VCaP (cell line): ENCODE data around the gene PRKG1.
A peak's percentile ranks its signal among the peaks of the same experiment; 100 is the strongest.
"Not testable (repeated sequence)": the region's sequence is repeated elsewhere in the genome, so short reads cannot be mapped to it uniquely, and the experiment has no call there.

Experiments used
- H3K27ac ChIP-seq: fragments of 450-650 bp; 2 replicates; pipeline ENCODE4 v1.5.1; 2017
- CTCF ChIP-seq: fragments of 450-650 bp; conservative IDR thresholded peaks from 2 replicates; pipeline ENCODE4 v1.5.1; 2017; ENCODE audit warnings: mild to moderate bottlenecking, moderate library complexity

Gene PRKG1

GRCh38 chr10:52194191-52194590, 1119.9 kb downstream of the PRKG1 start:
- no peak overlapping the region for H3K27ac ChIP-seq

GRCh38 chr10:52194716-52195115, 1120.4 kb downstream of the PRKG1 start:
- no peak overlapping the region for H3K27ac ChIP-seq
- TF ChIP-seq CTCF, result no peak

More at GRCh38 chr10:52194191-52194590, 1119.9 kb downstream of the PRKG1 start:
- no peak for TF ChIP-seq CTCF

GRCh38 chr10:52197098-52197497, 1122.8 kb downstream of the PRKG1 start:
- no peak overlapping the region for H3K27ac ChIP-seq
- TF ChIP-seq CTCF, result no peak

DNA sequence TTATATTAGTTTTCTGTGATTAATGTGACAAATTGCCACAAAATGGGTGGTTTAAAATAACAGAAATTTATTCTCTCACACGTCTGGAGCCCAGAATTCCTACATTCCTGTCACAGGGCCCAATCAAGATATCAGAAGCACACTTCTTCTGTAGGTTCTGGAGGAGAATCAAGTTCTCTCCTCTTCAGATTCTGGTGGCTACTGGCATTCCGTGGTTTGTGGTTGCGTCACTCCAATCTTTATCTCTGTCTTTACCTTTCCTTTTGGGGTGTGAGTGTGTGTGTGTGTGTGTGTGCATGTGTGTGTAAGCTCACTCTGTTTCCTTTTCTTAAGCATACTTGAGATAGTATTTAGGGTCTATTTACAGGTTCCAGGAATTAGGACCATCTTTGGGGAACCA, 1124.3 kb downstream of the PRKG1 start:
- no peak for TF ChIP-seq CTCF

GRCh38 chr10:52204906-52205305, 1130.6 kb downstream of the PRKG1 start:
- not testable (repeated sequence) for H3K27ac ChIP-seq

More for the DNA sequence above, 1124.3 kb downstream of the PRKG1 start:
- no peak overlapping the region for H3K27ac ChIP-seq

GRCh38 chr10:52208365-52208764, 1134.1 kb downstream of the PRKG1 start:
- no peak for TF ChIP-seq CTCF

DNA sequence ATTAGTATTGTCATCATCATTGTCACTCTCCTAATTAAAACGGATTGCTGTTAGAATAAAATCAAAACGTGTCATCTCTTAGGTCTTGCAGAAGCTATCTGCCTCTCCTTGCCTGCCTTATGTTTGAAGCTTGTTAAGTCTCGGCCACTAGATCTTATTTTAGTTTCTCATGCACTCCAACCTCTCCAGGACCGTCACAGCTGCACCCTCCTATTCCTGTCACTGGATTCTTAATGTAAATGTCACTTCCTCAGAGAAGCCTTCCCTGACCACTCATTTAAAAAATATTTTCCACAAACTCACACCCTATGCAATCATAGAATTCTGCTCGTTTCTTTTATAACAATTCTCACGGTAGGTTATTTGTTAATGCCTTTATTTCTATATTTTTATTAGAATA, 1135.9 kb downstream of the PRKG1 start:
- TF ChIP-seq CTCF, result no peak
- no peak overlapping the region for H3K27ac ChIP-seq

More at GRCh38 chr10:52208365-52208764, 1134.1 kb downstream of the PRKG1 start:
- H3K27ac ChIP-seq, result no peak overlapping the region

GRCh38 chr10:52212062-52212461, 1137.8 kb downstream of the PRKG1 start:
- no peak for TF ChIP-seq CTCF
- H3K27ac ChIP-seq, result peak overlapping the region; percentile 26; the same call in 1 of the 2 replicates
